Right forelimb (tissue), 1 donor: ENCODE measurements around the gene ELMO1.
"Not testable (repeated sequence)": the region's sequence is repeated elsewhere in the genome, so short reads cannot be mapped to it uniquely, and the experiment has no call there.

Source experiments
- DNase-seq: peaks from one replicate; pipeline ENCODE4 v3.0.0-alpha.2; 2018

The ELMO1 gene

DNA sequence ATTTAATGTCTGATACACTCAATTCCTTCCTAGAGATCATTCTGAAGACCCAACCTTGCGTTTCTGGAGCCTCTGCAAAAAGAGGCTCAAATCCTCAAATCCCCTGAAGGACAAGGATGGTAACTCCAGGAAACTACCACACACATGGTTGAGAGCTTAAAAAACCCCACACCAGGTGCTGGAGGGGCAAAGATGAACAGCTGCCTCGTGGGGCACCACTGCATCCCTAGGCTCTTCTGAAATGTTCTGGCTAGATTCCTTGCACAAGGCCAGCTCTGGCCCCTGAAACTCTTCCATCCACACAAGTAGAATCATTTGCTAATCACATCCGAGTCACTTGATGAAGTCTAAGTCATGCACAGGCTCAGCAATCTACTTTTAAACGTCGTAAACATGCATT, 286.6 kb downstream of the ELMO1 start:
- no peak for DNase-seq

DNA sequence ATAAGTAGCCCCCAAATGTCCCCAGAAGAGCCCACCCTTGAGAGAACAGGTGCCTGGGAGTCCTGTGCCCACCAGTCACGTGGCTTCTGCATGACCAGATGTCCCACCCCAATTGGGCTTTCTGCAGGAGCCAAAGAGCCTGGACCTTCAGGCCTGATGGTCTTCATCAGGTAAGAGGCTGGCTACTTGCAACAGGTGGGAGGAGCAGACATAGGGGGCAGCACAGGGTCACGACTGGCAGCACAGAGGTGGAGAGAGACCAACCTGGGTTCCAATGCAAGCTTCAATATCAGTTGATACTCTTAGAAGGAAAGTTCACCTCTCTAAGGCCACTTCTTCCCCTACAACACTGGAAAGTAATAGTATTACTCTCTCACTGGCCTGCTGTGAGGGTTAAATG, 288.0 kb downstream of the ELMO1 start:
- no peak for DNase-seq

DNA sequence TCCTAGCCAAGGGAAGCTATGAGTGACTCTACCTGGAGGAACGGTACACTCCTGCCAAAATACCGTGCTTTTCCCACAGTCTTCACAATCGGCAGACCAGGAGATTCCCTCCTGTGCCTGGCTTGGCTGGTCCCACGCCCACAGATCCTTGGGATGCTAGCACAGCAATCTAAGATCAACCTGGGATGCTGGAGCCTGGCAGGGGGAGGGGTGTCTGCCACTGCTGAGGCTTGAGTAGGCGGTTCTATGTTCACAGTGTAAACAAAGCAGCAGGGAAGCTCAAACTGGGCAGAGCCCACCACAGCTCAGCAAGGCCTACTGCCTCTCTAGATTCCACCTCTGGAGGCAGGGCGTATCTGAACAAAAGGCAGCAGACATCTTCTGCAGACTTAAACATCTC, 295.3 kb downstream of the ELMO1 start:
- no peak for DNase-seq

DNA sequence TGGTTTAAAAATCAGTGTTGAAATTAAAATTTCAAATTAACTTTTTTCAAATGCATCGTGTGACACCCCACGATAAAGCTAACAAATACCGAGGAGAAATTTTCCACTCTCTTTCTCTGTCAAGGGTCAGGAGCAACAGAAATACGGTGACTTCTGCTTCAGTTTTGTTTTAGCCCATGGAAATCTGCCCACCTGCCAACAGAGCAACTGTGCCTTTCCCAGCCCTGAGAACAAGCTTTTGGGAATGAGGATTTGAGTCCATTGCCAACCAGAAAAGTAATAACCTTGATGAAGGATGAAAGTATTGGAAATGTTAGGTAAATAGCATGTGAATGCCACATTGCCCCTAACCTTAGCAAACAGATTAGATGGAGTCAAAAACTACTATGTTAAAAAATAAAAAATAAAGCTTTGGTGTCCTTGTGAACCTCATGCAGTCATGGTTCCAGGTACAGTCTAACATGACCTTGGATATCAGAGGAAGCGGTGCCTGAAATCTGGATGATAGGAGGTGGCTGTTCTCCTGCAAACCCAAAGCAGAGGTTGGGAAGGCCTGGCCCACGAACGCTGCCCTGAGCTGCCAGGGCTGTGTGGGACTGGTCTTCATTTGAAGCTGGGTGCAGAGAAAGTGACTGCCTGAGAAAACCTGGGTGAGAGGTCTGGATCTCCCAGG, 296.8 kb downstream of the ELMO1 start:
- DNase-seq = no peak

- no peak for DNase-seq
Observed at GRCh38 chr7:37150856-37151255, 297.8 kb downstream of the ELMO1 start.

- no peak for DNase-seq
Observed at GRCh38 chr7:37150180-37150579, 298.5 kb downstream of the ELMO1 start.

DNA sequence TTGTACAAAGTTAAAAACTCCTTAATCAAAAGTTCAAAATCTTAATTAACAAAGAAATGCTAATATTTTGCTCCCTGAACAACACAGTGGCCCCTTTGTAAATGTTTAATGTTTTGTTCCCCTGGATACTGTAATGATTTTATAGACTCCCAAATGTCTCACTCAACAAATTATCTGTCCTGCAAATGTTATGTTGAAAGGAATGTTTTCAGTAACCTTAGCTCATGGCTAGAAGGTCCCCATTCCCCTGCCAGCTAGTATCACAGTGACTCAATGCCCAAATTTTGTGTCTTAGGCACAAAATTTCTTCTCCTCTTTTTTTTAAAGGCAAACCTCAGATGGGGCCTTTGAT, 298.9 kb downstream of the ELMO1 start:
- no peak for DNase-seq

GRCh38 chr7:37149051-37149772, 299.5 kb downstream of the ELMO1 start:
- no peak for DNase-seq

GRCh38 chr7:37145682-37146081, 303.0 kb downstream of the ELMO1 start:
- DNase-seq = no peak

GRCh38 chr7:37144423-37144822, 304.2 kb downstream of the ELMO1 start:
- no peak for DNase-seq

- no peak for DNase-seq
Observed at GRCh38 chr7:37142958-37143357, 305.7 kb downstream of the ELMO1 start.

GRCh38 chr7:37141742-37142141, 306.9 kb downstream of the ELMO1 start:
- no peak for DNase-seq

DNA sequence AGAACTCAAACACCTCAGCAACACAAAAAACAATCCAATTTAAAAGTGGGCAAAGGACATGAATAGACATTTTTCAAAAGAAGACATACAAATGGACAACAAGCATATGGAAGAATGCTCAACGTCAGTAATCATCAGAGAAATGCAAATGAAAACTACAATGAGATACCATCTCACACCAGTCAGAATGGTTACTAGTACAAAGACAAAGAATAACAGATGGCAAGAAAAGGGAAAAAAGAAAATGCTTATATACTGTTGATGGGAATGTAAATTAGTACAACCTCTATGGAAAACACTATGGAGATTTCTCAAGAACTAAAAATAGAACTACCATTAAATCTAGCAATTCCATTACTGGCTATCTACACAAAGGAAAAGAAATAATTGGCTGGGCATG, 314.8 kb downstream of the ELMO1 start:
- not testable (repeated sequence) for DNase-seq

DNA sequence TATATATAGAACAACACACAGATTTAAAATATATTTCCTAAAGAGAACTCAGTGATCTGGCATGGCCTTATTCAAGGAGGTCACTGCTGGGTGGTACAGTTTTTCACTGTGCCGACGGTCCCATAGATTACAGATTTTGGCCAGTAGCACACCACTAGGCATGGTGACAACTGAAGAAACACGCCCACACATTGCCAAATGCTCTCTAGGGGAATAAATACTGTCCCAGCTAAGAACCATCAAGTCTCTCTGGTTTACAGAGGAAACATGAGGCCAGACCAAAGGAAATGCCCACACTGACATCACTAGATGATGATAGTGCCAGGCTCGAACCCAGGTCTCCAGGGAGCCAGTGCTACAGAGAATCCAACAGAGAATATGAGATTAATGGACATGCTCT, 316.8 kb downstream of the ELMO1 start:
- no peak for DNase-seq

DNA sequence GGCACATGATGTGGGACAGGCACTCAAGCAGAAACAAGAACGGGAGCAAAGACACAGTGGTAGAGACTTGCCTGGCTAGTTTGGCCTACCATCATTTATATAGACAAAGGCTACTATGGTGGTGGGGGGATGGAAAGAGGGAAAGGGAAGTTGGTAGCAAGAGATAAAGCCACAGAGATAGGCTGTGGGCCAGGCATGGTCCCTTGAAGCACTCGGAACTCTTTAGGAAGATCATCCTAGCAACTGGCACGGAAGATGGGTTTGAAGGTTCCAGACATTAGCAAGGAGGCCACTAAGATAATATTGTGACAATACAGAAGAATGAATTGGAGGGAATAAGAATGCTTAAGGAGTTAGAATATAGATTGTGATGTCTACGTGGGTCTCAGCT, 319.6 kb downstream of the ELMO1 start:
- no peak for DNase-seq

- DNase-seq = no peak
Observed at GRCh38 chr7:37128327-37129034, 320.2 kb downstream of the ELMO1 start.

GRCh38 chr7:37119296-37119860, 329.3 kb downstream of the ELMO1 start:
- no peak for DNase-seq

DNA sequence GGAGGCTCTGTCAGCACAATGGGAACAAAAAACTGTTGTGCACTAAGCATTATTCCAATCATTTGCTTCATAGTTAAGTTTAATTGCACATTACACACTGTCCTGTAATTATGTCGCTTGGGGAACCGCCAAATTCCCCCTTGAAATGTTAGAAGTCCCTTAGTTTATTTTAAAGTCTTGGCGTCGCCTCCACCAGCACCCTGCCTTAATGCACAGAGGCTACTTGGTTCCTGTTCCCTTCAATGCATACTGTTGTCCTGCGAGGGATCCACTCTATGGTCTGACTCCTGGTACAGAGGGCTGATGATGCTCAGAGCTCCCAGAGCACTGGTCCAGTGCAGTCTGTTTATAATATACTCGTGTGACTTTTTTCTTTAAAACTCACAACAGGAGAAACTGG, 330.7 kb downstream of the ELMO1 start:
- DNase-seq = no peak

DNA sequence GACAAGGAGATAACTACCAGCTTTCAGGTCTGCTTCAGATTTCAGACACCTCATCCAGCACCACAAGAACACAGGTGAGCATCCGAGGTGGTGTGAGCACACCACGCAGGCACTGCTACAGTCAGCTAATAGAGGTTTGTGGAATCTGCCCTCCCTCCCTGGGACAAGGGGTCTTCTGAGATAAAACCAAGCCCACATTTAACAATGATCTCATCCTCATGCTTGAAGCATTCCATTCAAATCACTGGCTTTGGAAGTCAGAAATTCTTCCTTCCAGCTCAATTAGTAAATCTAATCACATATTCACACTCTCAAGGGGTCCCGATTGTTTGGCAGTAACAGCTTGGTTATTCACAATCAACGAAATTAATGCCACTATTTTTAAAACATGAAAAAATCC, 331.4 kb downstream of the ELMO1 start:
- no peak for DNase-seq

- DNase-seq = no peak
Observed at GRCh38 chr7:37116093-37116701, 332.5 kb downstream of the ELMO1 start.

- DNase-seq = no peak
Observed at GRCh38 chr7:37113661-37114355, 334.9 kb downstream of the ELMO1 start.

DNA sequence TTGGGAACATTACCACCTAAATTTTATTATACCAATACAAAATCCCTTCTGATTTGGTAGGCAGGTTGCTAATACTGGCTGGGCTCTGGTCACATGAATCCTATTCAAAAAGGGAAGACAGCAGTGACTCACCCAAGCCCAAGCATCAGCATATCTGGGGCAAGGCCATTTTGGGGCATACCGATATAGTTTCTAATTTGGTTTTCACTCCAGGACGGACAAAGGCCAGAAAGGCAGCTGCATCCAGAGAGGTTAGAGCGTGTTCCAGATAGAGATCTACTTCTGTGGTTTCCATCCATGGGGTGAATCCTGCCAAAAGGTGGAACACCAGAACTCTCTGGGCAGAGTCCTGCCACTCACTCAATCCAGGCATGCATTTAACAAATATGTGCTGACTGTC, 335.8 kb downstream of the ELMO1 start:
- DNase-seq = no peak

DNA sequence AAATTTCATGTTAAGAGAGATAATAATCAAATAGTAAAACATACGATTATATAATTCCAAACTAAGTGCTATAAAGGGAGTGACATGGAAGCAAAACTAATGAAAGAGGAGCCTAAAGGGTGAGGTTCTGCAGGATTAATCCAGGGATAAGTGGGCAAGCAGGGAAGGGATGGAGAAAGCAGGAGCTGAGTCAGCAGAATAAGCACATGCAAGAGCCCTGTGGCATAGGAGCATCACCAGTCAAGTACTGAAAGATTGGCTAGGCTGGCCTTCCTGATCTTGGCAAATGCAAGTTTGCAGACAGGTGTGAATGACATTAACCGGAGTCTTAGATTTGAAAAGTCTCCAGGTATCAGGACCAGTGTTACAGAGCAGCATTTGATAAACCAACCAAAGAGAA, 336.4 kb downstream of the ELMO1 start:
- no peak for DNase-seq
